Activated CD4-positive, alpha-beta T cell treated with anti-CD3 and anti-CD28 coated beads for 1 hour (primary cell): ENCODE data around the gene BICD2.

Source experiments
- DNase-seq: peaks from one replicate; pipeline ENCODE4 v3.0.0-alpha.2; 2020

The BICD2 gene

DNA sequence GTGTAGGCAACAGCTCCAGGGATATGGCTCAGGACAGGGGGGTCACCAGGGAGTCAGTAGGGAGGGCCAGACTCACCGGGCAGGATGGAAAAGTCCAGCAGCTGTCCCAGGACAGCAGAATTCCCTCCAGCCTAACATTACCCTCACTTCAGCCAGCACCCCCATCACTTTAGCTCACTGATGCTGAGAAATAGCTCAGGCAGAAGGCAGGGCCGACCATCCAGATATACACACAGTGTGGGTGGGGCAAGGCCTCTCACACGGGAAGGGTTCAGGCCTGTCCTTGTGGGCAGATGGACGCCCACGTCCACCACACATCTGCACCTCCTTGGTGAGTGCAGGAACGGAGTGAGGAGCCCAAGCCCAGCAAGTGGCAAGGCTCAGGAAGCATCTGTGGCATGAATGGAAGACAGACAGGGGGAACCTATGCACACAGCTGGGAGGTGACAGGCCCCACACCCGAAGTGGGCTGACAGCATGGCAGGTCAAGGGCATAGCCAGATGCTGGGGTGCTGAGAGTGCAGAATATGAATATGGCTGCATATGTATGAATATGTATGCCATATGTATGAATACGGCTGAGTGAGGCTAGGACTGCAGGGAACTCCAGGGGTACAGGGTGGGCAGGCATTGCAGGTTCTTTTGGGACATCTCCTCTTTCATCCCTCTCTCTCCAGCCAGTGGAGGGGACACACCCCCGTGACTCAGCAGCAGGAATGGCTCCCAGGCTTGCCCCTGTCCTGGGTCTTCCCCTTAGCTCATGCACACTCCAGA is 17.0 kb downstream of the BICD2 start:
- no peak for DNase-seq

DNA sequence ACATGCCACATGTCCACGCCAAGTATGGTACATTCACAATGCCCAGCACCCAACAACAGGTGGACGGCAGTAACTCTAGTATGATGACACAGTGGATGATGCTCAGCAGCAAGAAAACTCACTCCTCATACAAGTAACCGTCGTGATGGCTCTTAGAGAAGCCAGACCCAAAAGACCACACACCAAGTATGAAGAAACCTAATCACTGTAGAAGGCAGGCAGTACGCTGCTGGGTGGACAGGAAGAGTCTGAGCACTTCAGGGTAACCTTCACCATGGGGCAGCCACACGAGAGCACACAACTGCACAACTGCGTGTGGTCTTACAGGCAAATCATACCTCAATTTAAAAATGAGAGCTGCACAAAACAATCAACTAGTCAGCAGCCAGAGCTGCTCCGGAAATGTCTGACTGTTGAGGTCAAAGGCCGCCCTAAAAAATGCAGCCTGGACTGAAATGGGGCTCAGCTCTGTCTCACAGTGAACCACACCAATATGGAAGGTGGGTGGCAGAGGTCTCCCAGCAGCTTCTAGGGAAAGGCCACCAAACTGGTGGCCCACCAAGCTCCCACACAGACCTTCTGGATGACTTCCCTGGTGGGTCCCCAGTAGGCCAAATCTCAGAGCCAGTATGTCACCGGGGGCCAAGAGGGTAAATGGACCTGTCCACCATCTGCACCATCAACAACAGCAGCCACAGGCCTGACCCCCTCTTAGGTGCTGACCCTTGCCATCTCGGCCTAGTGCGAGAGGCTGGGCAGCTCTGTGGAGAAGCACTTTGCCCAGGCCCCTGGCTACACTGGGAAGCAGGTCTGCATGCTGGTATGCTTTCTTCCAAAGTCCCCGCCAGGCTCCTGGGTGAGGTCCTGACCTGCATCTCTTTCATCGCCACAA is 17.8 kb downstream of the BICD2 start:
- DNase-seq = no peak

- DNase-seq = no peak
These were observed 18.8 kb downstream of the BICD2 start for GRCh38 chr9:92745881-92746280.

DNA sequence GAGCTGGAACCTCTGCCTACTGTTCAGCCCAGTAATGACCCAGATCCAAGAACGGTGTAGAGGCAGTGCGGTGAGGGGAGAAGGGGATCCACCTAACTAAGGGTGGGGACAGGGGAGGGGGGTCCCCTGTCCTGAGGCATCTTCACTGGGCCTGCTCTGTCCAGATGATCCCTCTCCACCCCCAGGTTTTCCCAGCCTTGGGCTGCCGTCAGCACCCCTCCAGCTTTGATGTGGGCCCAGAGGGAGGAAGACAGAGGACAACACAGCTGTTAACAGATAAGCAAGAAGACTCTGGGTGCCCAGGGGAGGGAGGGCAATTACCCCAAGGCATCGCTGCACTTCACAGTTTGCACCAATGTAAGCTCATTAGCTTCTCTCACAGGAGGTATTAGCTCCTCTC is 19.3 kb downstream of the BICD2 start:
- no peak for DNase-seq

DNA sequence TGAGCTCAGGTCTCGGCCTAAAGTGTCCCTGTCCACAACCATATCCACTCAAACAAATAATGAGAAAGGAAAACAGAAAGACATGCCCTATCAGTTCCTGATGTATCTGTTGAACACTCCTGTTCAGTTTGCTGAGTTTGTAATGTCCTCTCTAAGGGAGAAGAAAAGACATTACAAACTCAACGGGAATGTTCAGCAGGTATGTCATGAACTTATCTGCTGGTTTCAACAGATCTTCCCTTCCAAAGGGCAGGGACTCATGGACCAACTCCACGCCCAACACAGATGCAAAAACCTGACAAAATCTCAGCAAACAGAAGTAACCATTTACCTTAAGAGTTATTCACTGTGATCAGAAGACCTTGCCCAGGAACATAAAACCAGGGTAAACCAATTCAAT is 23.7 kb downstream of the BICD2 start:
- DNase-seq = no peak

- no peak for DNase-seq
These were observed 24.1 kb downstream of the BICD2 start for GRCh38 chr9:92740446-92740961.

- no peak for DNase-seq
These were observed 24.6 kb downstream of the BICD2 start for GRCh38 chr9:92740009-92740408.

DNA sequence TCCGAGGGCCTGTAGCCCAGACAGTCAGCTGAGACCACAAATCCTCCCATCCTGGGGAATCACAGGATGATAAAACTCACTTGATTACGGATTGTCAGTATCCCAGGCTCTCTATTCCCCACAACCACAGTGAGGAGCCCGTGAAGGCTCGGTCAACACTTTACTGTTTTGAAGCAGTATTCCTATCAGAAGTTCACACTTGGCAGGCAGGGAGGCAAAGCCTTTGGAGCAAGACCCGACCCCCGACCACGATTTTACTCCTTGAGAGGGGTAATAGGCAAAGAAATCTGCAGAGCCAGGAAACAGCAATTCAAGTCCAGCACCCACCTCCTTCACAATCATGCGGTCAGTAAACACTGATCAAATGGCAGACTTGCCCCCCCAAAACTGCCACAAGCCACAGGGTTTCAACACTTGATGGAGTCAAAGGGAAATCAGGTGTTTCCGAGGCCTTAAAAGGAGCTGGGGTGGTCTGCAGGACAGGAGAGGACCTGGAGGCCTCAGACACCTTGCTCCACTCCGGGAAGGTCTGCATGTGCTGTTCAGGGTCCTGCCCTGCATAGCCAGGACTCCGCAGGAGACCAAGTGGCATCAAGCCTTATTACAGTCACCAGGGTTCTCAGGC is 25.2 kb downstream of the BICD2 start:
- DNase-seq = no peak

GRCh38 chr9:92738661-92739081 is 26.0 kb downstream of the BICD2 start:
- DNase-seq = no peak

- DNase-seq = no peak
These were observed 26.9 kb downstream of the BICD2 start for GRCh38 chr9:92737611-92738299.

DNA sequence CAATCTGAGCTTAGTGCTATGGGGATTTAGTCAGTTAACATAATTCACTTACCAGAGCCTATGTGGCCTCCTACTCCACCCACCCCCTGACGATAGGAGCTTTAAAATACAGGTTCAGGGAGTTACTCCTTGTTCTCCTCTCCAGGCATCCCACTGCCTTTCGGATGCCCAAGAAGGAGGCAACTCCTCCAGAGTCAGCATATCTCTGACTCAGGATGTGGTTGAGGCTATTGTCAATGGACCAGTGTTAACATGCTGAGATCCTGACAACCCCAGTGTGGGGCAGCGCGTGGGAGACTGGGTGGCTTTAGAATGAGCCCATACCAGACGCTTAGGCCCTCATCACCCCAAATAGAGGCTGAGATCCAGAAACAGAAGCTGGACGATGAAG is 27.4 kb downstream of the BICD2 start:
- DNase-seq = no peak

DNA sequence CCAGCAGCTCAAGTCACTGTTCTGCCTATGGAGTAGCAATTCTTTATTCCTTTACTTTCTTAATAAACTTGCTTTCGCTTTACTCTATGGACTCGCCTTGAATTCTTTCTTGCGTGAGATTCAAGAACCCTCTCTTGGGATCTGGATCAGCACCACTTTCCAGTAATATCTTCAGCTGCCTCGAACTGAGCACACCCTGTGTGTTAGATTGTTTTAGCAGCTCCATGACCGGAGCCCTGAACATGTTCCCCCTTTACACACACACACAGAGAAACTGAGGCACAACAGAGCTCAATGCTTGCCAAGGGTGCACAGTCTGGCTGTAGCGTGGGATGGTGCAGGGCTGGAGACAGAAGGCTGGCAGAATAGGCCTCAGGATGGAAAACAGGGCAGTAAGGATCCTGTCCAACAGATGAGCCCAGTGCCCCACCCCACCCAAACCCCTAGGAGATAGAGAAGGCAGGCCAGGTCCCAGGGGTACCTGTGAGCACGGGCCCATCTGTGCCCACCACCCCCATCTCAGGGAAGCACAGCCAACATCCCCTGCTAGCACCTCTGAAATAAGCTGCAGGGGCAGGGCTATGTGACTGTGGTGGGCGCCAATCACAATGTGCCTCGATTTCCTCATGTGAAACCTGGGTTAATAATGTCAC is 27.9 kb downstream of the BICD2 start:
- no peak for DNase-seq

- no peak for DNase-seq
These were observed 28.7 kb downstream of the BICD2 start for GRCh38 chr9:92735636-92736562.

GRCh38 chr9:92734931-92735635 is 29.6 kb downstream of the BICD2 start:
- no peak for DNase-seq

DNA sequence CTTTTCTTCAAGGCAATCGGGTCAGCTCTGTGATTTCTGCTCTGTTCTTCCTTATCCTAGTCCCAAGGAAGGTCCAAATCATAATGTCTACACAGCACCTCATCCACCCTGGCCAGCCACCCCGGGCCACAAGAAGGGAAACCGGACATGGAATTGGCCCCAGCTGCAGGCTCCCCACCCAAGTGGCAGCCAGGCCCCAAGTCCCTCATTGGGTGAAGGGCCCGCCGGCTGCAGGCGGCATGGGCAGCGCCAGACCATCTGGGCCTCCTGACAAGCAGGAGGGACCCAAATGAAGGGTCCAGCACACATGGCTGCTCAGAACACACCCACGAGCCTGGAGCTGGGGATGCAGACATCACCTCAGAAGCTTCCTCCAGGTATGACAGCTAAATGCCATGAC is 33.7 kb downstream of the BICD2 start:
- DNase-seq = peak; percentile 2

DNA sequence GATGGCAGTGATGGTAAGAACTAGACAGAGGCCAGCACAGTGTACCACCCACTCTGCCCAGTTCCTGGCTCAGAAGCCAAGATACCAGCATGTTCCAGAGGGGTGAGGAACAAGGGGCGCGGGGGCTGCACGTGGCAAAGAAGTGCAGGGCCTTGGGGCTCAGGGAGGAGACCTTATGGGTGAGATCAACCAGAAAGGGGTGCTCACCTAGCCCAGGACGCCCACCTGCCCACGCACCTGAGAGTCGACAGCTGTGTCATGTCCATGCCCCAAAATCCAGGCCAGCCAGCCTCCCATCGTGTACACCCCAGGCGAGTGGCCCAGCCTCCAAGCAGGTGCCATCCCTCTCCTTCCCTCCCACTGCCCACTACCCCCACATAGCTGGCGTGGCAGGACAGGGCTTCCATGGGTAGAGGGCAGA is 34.9 kb downstream of the BICD2 start:
- DNase-seq = no peak

GRCh38 chr9:92728831-92729734 is 35.5 kb downstream of the BICD2 start:
- DNase-seq = no peak

- no peak for DNase-seq
These were observed 36.6 kb downstream of the BICD2 start for GRCh38 chr9:92727716-92728700.
